Activated naive CD4-positive, alpha-beta T cell treated with anti-CD3 and anti-CD28 coated beads, Interleukin-2, amount 50 U/mL, for 16 hours (primary cell): Measurements from ENCODE around the gene DNAJC13.

Experiments used
- DNase-seq: peaks from one replicate; pipeline ENCODE4 v3.0.0-alpha.2; 2020

The DNAJC13 gene

DNA sequence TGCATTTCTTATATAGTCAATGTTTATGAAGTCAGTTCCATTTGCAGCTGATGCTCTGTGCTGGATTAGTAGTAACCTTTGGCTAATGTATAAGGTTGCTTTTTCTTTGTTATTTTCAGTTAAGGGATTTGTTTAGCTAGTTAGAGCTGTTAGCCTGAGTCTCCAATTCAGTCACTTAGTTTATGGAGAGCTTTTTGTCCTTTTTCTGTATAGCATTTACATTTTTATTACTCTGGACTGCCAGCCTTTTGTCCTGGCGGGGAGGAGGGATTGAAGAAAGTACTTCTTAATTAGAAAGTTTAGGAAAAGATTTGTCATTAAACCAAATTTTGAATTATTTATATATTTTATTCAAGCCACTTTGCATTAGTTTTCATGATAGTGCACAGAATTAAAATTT, 52.0 kb downstream of the DNAJC13 start:
- no peak for DNase-seq

DNA sequence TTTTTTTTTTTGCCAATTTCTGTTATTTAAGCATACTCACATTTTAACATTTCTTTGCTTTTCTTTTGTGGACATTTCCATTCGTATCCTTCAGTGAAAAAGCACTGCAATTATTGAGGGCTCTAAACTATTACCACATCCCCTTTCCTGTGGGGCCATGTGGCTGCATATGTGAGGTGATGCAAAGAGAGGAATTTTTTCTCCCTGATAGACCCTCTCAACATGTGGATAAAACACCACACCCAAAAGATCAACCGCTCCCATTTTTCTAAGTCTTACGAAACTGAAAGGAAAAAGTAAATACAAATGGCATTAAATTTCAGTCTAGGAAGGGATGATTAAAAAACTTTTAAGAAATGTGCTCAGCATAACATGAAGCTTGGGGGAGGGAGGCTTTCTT, 68.8 kb downstream of the DNAJC13 start:
- DNase-seq, result no peak

DNA sequence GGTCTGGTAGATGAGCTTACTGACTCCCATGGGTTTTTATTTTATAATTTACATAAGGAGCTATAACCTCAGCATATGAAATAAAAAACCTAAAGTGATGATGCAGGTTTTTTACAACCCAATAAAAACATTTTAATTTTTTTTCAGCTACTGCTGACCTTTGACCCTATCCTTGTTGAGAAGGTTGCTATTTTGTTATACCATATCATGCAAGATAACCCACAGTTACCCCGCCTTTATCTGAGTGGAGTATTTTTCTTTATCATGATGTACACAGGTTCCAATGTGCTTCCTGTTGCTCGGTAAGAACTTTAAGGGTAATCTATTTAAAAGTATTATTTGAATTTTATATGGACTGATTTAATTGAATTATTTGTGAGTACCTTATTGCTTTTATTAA, 70.8 kb downstream of the DNAJC13 start:
- DNase-seq, result no peak

DNA sequence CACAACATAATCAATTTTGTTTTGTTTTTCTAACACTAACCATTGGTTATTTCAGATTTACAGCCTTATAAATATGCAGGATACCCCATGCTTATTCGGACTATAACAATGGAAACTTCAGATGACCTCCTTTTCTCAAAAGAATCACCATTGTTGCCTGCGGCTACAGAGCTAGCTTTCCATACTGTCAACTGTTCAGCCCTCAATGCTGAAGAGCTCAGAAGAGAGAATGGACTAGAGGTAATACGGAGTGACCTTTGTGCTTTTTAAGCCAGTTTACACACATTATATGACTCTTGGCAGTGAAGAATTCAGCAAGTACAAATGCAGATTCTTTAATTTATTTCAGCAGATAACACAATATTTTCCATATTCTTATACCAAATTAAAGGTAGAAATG, 81.8 kb downstream of the DNAJC13 start:
- DNase-seq, result no peak

DNA sequence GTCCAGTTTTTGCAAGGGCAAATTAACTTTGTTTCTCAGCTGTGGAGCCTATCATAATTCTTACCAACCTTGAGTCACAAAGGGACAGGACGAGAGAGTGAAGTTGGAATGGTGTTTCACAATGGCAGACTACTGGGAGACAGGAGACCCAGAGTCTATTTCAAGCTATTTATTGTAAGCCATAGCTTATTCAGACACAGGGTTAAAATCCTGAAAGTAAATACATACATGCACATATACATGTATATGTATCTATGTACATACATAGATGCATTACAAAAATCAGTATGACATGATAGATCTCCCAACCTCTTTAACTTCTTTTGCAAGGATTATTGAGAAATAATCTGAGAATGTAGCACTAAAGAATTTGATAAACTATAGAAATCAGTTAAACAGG, 86.3 kb downstream of the DNAJC13 start:
- no peak for DNase-seq

DNA sequence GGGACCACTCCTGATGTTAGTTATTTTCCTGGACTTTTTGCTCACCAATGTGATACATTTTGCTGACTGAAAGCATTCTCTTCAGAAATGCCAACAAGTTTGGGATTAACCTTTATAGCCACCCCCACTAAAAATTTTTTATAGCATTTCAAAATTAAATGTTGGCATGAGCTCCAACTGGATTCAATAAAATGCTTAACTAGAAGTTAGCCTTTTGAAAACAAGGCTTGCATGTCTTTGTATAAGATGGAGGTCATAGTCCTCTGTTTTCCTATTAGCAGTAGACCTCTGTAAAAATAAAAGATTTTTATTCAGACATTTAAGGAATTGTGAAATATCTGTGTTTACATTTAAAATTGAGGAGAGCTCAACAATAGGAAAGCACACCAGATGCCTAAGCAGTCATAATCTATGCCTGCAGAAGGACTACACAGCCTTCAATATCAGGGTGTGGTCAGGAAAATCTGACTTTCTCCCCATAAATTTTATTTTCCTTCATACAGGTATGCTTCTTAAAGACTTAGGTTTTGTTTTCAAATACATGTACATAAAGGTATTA, 87.2 kb downstream of the DNAJC13 start:
- DNase-seq, result no peak

DNA sequence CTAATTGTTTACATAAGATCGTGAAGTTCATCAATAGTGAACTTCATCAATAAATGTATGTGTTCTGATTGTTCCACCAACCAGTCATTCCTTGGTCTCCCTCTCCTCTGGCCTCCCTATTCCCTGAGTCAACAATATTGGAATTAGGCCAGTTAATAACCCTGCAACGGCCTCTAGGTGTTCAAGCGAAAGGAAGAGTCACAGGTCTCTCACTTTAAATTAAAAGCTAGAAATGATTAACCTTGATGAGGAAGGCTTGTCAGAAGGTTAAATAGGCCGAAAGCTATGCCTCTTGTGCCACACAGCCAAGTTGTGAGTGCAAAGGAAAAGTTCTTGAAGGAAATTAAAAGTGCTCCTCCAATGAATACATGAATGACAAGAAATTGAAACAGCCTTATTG, 90.4 kb downstream of the DNAJC13 start:
- DNase-seq, result no peak

DNA sequence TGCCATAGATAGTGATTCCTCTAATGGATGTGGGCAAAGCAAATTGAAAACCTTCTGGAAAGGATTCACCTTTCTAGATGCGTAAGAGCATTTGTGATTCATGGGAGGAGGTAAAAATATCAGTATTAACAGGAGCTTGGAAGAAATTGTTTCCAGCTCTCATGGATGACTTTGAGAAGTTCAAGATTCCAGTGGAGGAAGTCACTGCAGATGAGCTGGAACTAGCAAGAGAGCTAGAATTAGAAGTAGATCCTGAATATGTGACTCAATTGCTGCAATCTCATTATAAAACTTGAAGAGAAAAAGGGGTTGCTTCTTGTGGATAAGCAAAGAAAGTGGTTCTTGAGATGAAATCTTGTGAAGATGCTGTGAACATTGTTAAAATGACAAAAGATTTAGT, 91.8 kb downstream of the DNAJC13 start:
- no peak for DNase-seq

DNA sequence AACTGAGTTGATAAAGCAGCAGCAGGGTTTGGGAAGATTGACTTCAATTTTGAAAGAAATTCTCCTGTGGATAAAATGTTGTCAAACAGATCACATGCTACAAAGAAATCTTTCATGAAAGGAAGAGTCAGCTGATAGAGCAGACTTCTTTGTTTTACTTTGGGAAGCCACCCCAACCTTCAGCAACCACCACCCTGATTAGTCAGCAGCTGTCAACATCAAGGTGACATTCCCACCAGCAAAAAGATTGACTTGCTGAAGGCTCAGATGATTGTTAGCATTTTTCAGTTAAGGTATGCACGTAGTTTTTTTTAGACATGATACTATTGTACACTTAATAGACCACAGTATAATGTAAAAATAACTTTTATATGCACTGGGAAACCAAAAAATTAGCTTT, 92.2 kb downstream of the DNAJC13 start:
- DNase-seq, result no peak

DNA sequence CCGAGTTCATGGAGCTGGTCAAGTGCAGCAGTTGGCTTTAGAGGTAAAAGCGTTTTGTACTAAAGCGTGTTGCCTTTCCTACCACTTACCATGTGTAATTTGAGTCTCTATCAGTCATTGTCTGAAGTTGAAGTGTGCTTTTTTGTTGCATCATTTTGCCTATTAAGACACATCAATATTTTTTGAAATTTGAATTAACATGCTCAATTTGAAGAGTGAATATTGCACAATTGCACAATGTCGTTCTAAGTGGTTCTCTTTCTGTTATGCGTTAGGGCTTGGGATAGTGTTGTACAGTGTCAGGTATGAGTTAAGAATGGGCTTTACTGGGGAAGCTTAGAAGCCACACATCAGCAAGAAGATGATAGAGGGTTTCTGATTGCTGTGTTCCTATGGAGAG, 95.8 kb downstream of the DNAJC13 start:
- DNase-seq, result no peak

DNA sequence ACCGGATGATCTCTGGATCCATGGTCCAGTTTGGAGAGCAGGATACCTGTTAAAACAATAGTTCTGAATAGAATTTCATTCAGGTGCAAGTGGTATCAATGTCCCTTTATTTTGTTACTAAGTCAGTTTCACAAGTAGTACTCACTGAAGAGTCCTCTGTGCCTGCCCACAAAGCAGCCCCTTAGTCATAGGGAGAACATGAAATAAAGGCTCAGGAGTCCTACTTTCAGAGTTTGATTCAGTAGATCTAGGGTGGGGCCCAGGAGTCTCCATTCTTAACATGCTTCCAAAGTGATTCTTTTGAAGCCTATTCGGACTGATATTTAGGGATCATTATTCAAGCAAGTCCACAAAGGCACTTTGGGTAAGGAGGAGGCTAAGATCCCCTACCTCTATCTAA, 100.0 kb downstream of the DNAJC13 start:
- no peak for DNase-seq

DNA sequence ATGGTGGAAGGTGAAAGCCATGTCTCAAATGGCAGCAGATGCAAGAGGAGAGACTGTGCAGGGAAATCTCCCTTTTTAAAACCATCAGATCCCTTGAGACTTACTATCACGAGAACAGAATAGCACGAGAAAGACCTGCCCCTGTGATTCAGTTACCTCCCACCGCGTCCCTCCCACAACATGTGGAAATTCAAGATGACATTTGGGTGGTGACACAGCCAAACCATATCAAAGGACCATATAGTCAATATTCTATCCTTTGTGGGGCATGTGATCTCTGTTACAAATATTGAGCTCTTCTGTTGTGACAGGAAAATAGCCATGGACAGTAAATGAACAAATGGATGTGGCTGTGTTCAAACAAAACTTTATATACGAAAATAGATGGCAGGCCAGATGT, 102.6 kb downstream of the DNAJC13 start:
- DNase-seq, result peak; percentile 13

DNA sequence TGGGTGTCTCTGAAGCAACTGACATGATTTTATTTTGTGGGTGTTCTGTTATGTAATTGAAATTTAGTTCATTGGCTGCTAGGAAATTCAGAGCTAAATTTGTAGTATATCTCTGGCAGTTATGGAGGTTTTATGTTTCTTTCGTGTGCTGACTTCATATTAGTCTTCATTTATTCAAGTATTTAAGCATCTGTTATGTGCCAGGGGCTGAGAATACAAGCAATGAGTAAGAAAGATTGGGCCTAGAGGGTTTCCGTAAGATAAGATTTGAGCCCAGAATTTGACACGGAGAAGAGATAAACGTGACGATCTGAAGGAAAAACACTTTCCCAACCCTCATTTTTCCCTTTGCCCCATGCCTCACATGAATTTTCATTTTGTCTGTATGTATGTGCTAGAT, 104.6 kb downstream of the DNAJC13 start:
- DNase-seq, result no peak

DNA sequence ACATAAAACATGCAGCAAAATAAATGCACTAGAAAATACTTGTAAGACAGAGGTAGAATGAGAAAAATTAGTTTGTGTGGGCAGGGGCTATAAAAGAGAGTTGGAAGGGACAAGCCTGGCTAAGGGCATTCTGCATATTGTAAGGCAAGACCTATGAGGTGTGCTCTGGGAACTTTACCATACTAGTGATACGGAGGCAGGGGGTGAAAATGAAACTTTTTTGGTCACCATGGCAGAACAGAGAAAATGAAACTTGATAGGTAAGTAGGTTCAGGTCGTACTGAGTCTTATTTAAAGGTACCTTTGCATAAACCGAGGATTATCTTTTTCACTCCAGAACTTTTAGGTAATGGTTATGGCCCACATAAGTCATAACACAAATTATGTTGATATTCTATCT, 105.1 kb downstream of the DNAJC13 start:
- no peak for DNase-seq

DNA sequence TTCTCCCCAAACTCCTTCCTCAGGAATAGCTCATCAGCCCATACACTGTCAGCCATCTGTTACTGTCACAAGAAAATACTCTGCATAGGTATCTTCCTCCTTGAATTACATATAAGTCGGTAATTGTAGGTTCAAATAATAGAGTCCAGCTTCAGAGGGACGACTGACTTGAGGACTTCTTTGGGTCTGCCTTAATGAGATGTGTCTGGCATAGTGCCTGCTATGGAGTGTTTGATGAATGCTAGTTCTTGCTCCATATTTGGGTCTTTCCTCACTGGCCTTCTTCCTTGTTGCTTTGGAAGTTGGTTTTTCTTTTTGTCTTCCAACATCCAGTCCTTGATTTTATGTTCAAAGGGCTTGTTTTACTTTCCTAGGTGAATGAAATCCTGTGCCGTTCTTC, 113.3 kb downstream of the DNAJC13 start:
- no peak for DNase-seq

DNA sequence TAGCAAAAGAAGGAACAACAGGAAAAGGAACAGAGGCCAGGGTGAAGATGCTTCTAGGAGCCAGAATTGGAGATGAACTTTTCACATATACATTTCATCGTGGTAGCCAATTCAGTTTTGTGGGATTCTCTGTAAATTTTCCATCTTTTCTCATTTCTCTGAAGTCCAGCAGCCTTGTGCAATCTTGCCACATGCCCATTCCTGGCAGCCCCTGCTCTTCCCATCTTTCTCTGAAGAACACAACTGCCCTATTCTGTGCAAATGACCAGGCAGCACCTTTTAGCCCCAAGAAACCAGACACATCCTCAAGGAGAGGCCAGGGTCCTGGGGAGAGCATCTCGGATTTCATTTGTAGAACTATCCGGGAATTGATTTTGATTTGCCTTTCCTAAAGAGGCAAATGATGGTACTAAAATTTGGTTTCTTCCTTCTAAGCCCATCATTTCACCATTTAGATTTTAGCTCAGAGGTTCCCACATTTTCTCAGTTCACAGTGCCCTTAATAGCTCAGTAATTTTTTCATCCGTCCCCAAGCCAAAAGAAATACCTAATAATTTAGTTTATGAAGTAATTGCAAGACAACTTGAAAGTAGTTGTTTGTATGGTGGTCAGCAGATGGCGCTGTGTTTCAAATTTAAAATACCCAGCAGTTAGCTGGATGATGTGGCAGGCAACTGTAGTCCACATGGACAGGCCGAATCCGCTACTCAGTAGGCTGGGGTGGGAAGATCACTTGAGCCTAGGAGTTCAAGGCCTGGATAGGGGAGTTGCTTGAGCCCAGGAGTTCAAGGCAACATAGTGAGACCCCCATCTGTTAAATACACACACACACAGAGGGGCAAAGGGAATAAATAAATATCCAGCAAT, 118.5 kb downstream of the DNAJC13 start:
- peak; percentile 49 for DNase-seq

DNA sequence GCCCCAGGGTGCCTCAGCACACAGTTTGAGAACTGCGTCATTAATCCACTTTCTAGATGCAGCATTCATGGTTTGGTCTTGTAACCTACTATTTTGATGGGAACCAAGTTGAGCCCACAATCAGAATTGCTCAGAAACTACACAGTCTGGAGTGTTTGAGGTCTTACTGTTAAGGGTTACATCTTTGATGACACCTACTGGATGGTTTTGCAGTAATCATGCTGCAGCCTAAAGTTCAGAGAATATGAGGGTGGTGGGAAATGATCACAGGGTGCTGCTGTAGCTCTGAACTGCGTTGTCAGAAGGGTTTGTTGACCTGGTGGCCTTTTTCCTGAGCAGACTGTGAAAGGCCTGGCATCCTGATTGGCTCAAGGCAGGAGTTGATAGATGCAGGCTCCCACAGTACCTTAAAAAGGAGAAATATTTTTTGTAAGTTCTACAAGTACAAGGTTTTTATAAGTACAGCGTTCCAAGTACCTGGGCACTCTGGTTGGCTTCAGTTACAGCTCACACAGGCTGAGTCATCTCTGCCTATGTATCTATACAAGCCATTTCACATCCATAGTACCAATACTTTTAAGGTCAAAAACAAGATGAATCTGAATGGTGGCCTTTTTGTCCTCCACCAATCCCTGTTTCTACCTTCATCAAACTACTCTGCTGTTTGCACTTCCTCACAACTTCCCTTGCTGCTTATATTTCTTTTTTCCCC, 119.3 kb downstream of the DNAJC13 start:
- no peak for DNase-seq

DNA sequence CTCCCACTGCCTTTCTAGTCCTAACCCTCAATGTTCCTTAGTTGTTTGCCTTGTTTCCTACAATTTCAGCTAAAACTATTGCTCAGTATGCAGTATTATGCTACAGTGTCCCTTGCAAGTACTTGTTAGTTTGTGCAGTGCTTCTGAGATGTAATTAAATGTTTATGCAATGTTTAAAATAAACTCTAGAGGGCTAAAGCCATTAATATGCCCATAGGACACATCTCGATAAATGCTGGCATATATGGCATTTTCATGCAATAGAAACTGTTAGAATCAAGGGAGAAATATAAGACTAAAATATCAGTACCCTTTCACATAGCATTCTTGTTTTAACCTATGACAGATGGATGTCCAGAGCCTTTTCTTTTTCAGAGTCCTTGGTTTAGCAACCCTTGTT, 120.0 kb downstream of the DNAJC13 start:
- no peak for DNase-seq

DNA sequence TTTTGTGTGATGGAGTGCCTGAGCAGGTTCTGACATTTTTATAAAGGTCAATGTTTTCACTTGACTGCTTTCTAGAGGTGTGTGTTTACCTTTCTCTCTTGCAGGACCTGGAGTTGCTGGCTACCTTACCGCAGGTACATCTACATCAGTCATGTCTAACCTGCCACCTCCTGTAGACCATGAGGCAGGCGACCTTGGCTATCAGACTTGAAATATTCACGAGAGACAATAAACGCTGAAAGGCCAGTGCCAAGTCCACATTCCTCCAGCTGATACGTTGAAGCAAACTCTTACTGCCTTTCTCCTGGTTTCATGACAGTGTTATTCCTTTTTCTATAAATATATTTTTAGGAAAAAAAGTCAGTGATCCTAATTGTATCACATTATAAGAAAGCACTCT, 120.8 kb downstream of the DNAJC13 start:
- no peak for DNase-seq

DNA sequence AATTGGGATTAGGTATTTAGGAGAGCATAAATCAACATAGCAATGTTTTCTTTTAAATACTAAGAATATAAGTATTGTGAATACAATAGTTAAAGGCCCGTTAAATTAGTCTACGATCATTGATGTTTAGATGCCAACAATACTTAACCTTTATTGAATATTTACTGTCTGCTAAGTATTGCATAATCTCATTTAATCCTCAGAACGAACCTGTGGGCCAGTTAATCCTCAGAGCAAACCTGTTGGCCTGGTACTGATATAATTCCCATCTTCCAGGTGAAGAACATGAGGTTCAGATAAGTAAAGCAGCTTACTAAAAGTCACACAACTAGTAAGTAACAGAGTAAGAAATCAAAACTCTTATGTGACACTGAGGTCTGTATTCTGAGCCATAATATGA, 122.4 kb downstream of the DNAJC13 start:
- DNase-seq, result no peak

DNA sequence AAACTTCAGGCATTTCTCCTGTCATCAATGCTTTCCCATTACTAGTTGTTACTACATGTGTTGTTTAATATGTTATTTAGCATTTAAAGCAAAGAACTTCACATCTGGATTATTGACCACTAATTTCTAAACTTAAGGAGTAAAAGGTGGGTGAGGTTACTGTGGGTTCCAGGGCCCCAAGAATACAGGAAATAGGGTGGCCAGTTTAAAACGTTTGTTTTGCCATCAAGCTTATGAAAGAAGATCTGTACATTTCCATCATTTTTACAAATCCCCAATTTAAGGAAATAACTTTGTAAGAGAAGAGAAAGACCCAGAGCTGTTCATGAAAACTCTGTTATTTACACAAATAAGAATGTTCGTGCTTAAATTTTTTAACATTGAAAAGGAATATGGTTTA, 125.3 kb downstream of the DNAJC13 start:
- no peak for DNase-seq

DNA sequence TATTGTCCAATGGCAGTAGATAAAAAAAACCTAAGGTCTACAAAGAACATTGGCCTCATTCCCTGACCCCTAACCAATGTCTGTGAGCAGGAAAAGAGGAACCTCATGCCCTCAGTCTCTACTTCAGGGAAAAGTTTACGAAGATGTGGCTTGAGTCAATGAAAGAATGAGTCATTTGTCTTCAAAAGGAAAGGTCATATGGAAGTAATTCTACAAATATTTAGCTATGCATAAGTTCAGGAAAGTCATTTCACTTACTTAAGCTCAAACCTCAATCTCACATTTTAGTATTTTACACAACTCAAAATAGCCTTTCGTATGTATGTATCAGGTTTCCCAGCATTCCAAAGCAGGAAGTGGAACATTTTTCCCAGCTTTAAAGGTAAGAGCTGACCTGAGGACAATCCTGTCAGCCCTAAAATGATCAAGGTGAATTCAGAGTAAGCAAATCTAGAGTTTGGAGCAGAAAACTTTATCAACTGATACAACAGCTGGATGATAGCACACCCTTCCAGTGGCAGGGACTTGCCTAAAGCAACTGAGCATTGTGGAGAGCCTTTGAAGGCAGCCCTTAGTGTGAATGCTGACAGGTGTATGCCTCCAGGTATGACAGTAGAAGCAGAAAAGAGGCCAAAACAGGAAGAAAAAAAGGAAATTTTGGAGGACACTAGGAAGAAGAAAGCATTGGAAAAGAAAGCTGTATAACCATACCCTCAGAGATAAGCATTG, 125.9 kb downstream of the DNAJC13 start:
- DNase-seq, result no peak

DNA sequence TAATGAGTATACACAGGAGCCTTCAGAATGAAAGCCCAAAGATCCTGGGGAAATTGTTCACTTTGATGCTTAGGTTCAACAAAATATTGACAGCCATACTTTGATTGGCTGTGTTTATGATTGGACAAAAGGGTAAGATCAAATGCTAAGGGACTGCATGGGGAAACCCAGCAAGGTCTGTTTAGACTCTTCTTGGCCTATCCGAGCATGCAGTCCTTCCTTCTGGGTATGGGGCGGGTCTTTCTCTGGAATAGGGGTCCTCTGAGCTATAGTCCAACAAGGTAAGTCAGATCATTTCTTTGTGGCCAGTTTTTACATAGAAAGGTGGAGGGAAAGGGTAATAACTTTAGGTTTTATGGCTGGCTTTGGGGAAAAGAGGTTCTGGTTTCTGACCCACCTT, 126.8 kb downstream of the DNAJC13 start:
- DNase-seq, result no peak

DNA sequence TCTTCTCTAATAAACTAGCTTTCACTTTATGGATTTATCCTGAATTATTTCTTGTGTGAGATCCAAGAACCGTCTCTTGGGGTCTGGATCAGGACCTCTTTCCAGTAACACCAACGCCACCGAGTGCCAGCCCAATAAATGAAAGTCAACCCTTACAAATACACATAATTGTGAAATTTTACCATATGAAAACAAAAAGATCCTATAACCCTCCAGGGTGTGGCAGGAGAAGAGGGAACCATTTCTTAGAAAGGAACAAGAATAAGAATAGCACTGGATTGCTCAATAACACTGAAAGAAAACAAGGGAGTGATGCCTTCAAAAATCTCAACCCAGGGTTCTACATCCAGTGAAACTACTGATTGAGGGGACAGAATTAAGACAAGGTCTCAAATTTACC, 128.2 kb downstream of the DNAJC13 start:
- no peak for DNase-seq
